GM23338 (cell line): ENCODE measurements around the gene EXPH5. TPM values are rescaled to one million over a fixed set of nuclear protein-coding genes. Genes with fewer than 3 reads are reported as not detected.

Source experiments
- ATAC-seq: fragments of 200-7000 bp; cut with Tn5 transposase; 3 replicates; pipeline ENCODE4 v1.9.1; 2020
- DNase-seq: peaks from one replicate; pipeline ENCODE4 v3.0.0-alpha.2; 2015; ENCODE audit warnings: low spot score
- H2AFZ ChIP-seq: fragments of 200-600 bp; sonication (generic); 2 replicates; pipeline ENCODE4 v1.8.0; 2016; ENCODE audit warnings: antibody characterized with exemption, mild to moderate bottlenecking, moderate library complexity
- H3F3A ChIP-seq: fragments of 200-600 bp; sonication (generic); replicated peaks from 2 replicates; pipeline ENCODE4 v1.8.0; 2017; ENCODE audit warnings: antibody characterized with exemption, mixed run types, low read depth
- H3K27ac ChIP-seq: fragments of 200-600 bp; sonication (generic); 2 replicates; pipeline ENCODE4 v1.6.1; 2016; ENCODE audit warnings: low read depth
- H3K27me3 ChIP-seq: fragments of 200-600 bp; sonication (generic); 2 replicates; pipeline ENCODE4 v1.8.0; 2016; ENCODE audit warnings: mild to moderate bottlenecking, mixed run types, moderate library complexity; ENCODE audit not compliant: insufficient read depth
- H3K36me3 ChIP-seq: fragments of 200-600 bp; sonication (generic); 2 replicates; pipeline ENCODE4 v1.8.0; 2016; ENCODE audit warnings: mild to moderate bottlenecking; ENCODE audit not compliant: insufficient read depth
- H3K4me1 ChIP-seq: fragments of 200-600 bp; sonication (generic); 2 replicates; pipeline ENCODE4 v1.8.0; 2016; ENCODE audit warnings: mild to moderate bottlenecking, moderate library complexity; ENCODE audit not compliant: insufficient read depth
- H3K4me2 ChIP-seq: fragments of 200-600 bp; sonication (generic); 2 replicates; pipeline ENCODE4 v1.7.1; 2017; ENCODE audit warnings: mixed run types
- H3K4me3 ChIP-seq: fragments of 200-600 bp; sonication (generic); 2 replicates; pipeline ENCODE4 v1.6.1; 2016; ENCODE audit warnings: mixed run types
- H3K79me2 ChIP-seq: fragments of 200-600 bp; sonication (generic); replicated peaks from 2 replicates; pipeline ENCODE4 v1.8.0; 2017; ENCODE audit warnings: mild to moderate bottlenecking; ENCODE audit not compliant: insufficient read depth
- H3K9me2 ChIP-seq: fragments of 200-600 bp; sonication (generic); 2 replicates; pipeline ENCODE4 v1.8.0; 2017; ENCODE audit not compliant: insufficient read depth
- H4K20me1 ChIP-seq: fragments of 200-600 bp; sonication (generic); replicated peaks from 2 replicates; pipeline ENCODE4 v1.8.0; 2017; ENCODE audit warnings: mild to moderate bottlenecking; ENCODE audit not compliant: insufficient read depth
- H3K27ac Mint-ChIP-seq: 2 replicates; pipeline ENCODE4 v1.8.0; 2020; ENCODE audit warnings: inconsistent platforms, mild to moderate bottlenecking, moderate library complexity, mixed read lengths
- H3K27me3 Mint-ChIP-seq: 3 replicates; pipeline ENCODE4 v1.8.0; 2022; ENCODE audit warnings: low read depth, mild to moderate bottlenecking, moderate library complexity, mixed read lengths, inconsistent platforms; ENCODE audit not compliant: insufficient read depth, poor library complexity
- H3K36me3 Mint-ChIP-seq: 3 replicates; pipeline ENCODE4 v1.8.0; 2021; ENCODE audit warnings: low read depth, mild to moderate bottlenecking, inconsistent platforms, moderate library complexity, mixed read lengths
- H3K4me1 Mint-ChIP-seq: 3 replicates; pipeline ENCODE4 v1.8.0; 2020; ENCODE audit warnings: mild to moderate bottlenecking, inconsistent platforms, mixed read lengths
- H3K4me3 Mint-ChIP-seq: 3 replicates; pipeline ENCODE4 v1.8.0; 2021; ENCODE audit warnings: moderate library complexity, mild to moderate bottlenecking, inconsistent platforms, mixed read lengths
- H3K9me3 Mint-ChIP-seq: 3 replicates; pipeline ENCODE4 v1.8.0; 2020; ENCODE audit warnings: moderate library complexity, mild to moderate bottlenecking, inconsistent platforms, mixed read lengths
- EZH2 ChIP-seq: fragments of 200-600 bp; sonication (generic); IDR thresholded peaks from one replicate; pipeline ENCODE4 v1.8.0; 2017; ENCODE audit warnings: antibody characterized with exemption, mild to moderate bottlenecking, low read depth; ENCODE audit not compliant: unreplicated experiment
- JUNB ChIP-seq: IDR thresholded peaks from one replicate; pipeline ENCODE4 v1.6.1; 2016; ENCODE audit warnings: antibody characterized with exemption; ENCODE audit not compliant: unreplicated experiment
- NANOG ChIP-seq: IDR thresholded peaks from 2 replicates; pipeline ENCODE4 v1.6.1; 2016; ENCODE audit warnings: antibody characterized with exemption, borderline replicate concordance
- POLR2AphosphoS5 ChIP-seq: IDR thresholded peaks from 2 replicates; pipeline ENCODE4 v1.6.1; 2016; ENCODE audit warnings: antibody characterized with exemption, low read depth
- STAT1 ChIP-seq: IDR thresholded peaks from one replicate; pipeline ENCODE4 v1.6.1; 2016; ENCODE audit warnings: antibody characterized with exemption; ENCODE audit not compliant: unreplicated experiment
- ZNF114 ChIP-seq: fragments of 250-450 bp; sonication (Bioruptor Pico); IDR thresholded peaks from 2 replicates; pipeline ENCODE4 v1.5.0; 2020; ENCODE audit warnings: mild to moderate bottlenecking, moderate library complexity
- polyA plus RNA-seq: library from polyadenylated mRNA; unstranded; fragments of >200 nt; fragmentation: Nextera tagmentation; extraction: Ambion mirVana; gene quantifications from 2 replicates; pipeline ENCODE4 v1.2.1, GENCODE V29; 2016
- total RNA-seq: library from RNA; depleted of rRNA; stranded (reverse); fragments of >200 nt; shearing (Covaris generic); gene quantifications from 2 replicates; pipeline ENCODE4 v1.2.3, GENCODE V29; 2014
- TF ChIP-seq, protein P1 (sequence below): fragments of 250-450 bp; sonication (Bioruptor Pico); IDR thresholded peaks from 2 replicates; pipeline ENCODE4 v1.5.0; 2020; ENCODE audit warnings: mild to moderate bottlenecking, moderate library complexity
- TF ChIP-seq, protein P2 (sequence below): IDR thresholded peaks from 2 replicates; pipeline ENCODE4 v1.6.1; 2016; ENCODE audit warnings: antibody characterized with exemption
- TF ChIP-seq, protein P3 (sequence below): IDR thresholded peaks from one replicate; pipeline ENCODE4 v1.6.1; 2018; ENCODE audit warnings: antibody characterized with exemption; ENCODE audit not compliant: unreplicated experiment

The EXPH5 gene
- total and polyA plus RNA-seq, 2 experiments from 2014 or later, result 3.6 to 12.6 TPM

DNA sequence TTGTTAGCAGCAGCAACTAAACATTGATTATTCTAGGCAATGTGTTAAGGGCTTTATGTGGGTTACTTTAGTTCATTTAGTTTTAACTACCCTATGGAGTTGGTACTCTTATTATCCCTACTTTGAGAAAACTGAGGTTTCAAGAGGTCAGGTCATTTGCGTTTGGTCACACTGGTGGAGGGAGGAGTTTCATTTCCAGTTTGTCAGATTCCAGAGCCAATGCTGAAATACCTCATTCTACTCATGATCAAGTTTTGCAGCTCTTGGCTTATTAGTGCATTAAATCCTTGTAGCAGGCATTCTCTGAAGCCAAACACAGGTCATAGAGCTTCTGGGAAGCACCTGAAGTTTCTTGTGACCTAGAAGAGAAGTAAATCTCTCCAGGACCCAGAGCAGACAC lies 71.2 kb downstream of the EXPH5 start (continued):
- TF ChIP-seq, protein P1, sequence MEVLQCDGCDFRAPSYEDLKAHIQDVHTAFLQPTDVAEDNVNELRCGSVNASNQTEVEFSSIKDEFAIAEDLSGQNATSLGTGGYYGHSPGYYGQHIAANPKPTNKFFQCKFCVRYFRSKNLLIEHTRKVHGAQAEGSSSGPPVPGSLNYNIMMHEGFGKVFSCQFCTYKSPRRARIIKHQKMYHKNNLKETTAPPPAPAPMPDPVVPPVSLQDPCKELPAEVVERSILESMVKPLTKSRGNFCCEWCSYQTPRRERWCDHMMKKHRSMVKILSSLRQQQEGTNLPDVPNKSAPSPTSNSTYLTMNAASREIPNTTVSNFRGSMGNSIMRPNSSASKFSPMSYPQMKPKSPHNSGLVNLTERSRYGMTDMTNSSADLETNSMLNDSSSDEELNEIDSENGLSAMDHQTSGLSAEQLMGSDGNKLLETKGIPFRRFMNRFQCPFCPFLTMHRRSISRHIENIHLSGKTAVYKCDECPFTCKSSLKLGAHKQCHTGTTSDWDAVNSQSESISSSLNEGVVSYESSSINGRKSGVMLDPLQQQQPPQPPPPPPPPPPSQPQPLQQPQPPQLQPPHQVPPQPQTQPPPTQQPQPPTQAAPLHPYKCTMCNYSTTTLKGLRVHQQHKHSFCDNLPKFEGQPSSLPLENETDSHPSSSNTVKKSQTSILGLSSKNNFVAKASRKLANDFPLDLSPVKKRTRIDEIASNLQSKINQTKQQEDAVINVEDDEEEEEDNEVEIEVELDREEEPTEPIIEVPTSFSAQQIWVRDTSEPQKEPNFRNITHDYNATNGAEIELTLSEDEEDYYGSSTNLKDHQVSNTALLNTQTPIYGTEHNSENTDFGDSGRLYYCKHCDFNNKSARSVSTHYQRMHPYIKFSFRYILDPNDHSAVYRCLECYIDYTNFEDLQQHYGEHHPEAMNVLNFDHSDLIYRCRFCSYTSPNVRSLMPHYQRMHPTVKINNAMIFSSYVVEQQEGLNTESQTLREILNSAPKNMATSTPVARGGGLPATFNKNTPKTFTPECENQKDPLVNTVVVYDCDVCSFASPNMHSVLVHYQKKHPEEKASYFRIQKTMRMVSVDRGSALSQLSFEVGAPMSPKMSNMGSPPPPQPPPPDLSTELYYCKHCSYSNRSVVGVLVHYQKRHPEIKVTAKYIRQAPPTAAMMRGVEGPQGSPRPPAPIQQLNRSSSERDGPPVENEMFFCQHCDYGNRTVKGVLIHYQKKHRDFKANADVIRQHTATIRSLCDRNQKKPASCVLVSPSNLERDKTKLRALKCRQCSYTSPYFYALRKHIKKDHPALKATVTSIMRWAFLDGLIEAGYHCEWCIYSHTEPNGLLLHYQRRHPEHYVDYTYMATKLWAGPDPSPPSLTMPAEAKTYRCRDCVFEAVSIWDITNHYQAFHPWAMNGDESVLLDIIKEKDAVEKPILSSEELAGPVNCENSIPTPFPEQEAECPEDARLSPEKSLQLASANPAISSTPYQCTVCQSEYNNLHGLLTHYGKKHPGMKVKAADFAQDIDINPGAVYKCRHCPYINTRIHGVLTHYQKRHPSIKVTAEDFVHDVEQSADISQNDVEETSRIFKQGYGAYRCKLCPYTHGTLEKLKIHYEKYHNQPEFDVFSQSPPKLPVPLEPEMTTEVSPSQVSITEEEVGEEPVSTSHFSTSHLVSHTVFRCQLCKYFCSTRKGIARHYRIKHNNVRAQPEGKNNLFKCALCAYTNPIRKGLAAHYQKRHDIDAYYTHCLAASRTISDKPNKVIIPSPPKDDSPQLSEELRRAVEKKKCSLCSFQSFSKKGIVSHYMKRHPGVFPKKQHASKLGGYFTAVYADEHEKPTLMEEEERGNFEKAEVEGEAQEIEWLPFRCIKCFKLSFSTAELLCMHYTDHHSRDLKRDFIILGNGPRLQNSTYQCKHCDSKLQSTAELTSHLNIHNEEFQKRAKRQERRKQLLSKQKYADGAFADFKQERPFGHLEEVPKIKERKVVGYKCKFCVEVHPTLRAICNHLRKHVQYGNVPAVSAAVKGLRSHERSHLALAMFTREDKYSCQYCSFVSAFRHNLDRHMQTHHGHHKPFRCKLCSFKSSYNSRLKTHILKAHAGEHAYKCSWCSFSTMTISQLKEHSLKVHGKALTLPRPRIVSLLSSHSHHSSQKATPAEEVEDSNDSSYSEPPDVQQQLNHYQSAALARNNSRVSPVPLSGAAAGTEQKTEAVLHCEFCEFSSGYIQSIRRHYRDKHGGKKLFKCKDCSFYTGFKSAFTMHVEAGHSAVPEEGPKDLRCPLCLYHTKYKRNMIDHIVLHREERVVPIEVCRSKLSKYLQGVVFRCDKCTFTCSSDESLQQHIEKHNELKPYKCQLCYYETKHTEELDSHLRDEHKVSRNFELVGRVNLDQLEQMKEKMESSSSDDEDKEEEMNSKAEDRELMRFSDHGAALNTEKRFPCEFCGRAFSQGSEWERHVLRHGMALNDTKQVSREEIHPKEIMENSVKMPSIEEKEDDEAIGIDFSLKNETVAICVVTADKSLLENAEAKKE, result no peak

DNA sequence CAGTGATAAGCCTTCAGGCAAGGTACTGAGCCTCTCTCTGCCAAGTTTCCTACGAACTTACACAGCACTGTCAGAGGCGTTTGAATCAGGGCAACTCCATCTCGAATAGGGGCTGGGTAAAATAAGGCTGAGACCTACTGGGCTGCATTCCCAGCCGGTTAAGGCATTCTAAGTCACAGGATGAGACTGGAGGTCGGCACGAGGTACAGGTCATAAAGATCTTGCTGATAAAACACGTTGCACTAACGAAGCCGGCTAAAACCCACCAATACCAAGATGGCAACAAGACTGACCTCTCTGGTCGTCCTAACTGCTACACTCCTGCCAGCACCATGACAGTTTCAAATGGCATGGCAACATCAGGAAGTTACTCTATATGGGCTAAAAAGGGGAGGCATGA lies 75.0 kb downstream of the EXPH5 start:
- H2AFZ ChIP-seq, result no peak overlapping the region

More for the DNA sequence above, 75.0 kb downstream of the EXPH5 start:
- Mint-ChIP-seq H3K4me1 (peaks cover 3% of the 10 kb centered on the region; the same call in 1 of the 3 replicates), H3K27me3 (no peaks in the 10 kb centered on the region), H3K9me3 (no peaks in the 10 kb centered on the region), H3K4me3 (no peak overlapping the region), H3K36me3 (peaks cover 9% of the 10 kb centered on the region), H3K27ac (no peak overlapping the region)
- TF ChIP-seq EZH2 (no peak), STAT1 (no peak), NANOG (no peak), POLR2AphosphoS5 (no peak), JUNB (no peak), ZNF114 (CRISPR knock-in tag) (no peak)
- TF ChIP-seq, protein P2, sequence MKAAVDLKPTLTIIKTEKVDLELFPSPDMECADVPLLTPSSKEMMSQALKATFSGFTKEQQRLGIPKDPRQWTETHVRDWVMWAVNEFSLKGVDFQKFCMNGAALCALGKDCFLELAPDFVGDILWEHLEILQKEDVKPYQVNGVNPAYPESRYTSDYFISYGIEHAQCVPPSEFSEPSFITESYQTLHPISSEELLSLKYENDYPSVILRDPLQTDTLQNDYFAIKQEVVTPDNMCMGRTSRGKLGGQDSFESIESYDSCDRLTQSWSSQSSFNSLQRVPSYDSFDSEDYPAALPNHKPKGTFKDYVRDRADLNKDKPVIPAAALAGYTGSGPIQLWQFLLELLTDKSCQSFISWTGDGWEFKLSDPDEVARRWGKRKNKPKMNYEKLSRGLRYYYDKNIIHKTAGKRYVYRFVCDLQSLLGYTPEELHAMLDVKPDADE, result no peak
- TF ChIP-seq, protein P3, sequence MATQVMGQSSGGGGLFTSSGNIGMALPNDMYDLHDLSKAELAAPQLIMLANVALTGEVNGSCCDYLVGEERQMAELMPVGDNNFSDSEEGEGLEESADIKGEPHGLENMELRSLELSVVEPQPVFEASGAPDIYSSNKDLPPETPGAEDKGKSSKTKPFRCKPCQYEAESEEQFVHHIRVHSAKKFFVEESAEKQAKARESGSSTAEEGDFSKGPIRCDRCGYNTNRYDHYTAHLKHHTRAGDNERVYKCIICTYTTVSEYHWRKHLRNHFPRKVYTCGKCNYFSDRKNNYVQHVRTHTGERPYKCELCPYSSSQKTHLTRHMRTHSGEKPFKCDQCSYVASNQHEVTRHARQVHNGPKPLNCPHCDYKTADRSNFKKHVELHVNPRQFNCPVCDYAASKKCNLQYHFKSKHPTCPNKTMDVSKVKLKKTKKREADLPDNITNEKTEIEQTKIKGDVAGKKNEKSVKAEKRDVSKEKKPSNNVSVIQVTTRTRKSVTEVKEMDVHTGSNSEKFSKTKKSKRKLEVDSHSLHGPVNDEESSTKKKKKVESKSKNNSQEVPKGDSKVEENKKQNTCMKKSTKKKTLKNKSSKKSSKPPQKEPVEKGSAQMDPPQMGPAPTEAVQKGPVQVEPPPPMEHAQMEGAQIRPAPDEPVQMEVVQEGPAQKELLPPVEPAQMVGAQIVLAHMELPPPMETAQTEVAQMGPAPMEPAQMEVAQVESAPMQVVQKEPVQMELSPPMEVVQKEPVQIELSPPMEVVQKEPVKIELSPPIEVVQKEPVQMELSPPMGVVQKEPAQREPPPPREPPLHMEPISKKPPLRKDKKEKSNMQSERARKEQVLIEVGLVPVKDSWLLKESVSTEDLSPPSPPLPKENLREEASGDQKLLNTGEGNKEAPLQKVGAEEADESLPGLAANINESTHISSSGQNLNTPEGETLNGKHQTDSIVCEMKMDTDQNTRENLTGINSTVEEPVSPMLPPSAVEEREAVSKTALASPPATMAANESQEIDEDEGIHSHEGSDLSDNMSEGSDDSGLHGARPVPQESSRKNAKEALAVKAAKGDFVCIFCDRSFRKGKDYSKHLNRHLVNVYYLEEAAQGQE, result no peak
- no peaks in the 10 kb centered on the region for H4K20me1 ChIP-seq
- DNase-seq (no peak), ATAC-seq (no peak)
- H3K27ac ChIP-seq, result no peak overlapping the region
- H3K4me1 ChIP-seq, result no peaks in the 10 kb centered on the region
- no peaks in the 10 kb centered on the region for H3K27me3 ChIP-seq
- no peak overlapping the region for H3K4me2 ChIP-seq
- H3K9me2 ChIP-seq, result peaks cover 4% of the 10 kb centered on the region; the same call in 1 of the 2 replicates
- H3K4me3 ChIP-seq, result no peak overlapping the region
- H3K79me2 ChIP-seq, result no peaks in the 10 kb centered on the region
- H3F3A ChIP-seq, result no peaks in the 10 kb centered on the region
- H3K36me3 ChIP-seq, result no peaks in the 10 kb centered on the region
